GM23338 (cell line): Measurements from ENCODE around the gene FAR1.

Source experiments
- CREB1 ChIP-seq: fragments of 250-450 bp; sonication (Bioruptor Pico); IDR thresholded peaks from 2 replicates; pipeline ENCODE4 v1.5.0; 2020; ENCODE audit warnings: low read depth, mild to moderate bottlenecking, moderate library complexity
- CTCF ChIP-seq, 2 experiments: fragments of 200-600 bp in 1 of 2; sonication (generic) in 1 of 2; conservative IDR thresholded peaks; 2 replicates each; pipeline versions ENCODE4 v1.5.1 to v1.6.1; 2016 to 2017; ENCODE audit warnings: antibody characterized with exemption in 2 of 2, low read depth in 2 of 2, mild to moderate bottlenecking in 2 of 2, moderate library complexity in 1 of 2
- ETS1 ChIP-seq: IDR thresholded peaks from 2 replicates; pipeline ENCODE4 v1.6.1; 2016; ENCODE audit warnings: antibody characterized with exemption
- EZH2 ChIP-seq: fragments of 200-600 bp; sonication (generic); IDR thresholded peaks from one replicate; pipeline ENCODE4 v1.8.0; 2017; ENCODE audit warnings: antibody characterized with exemption, mild to moderate bottlenecking, low read depth; ENCODE audit not compliant: unreplicated experiment
- EZH2phosphoT487 ChIP-seq: fragments of 200-600 bp; sonication (generic); IDR thresholded peaks from one replicate; pipeline ENCODE4 v1.8.1; 2018; ENCODE audit warnings: antibody characterized with exemption; ENCODE audit not compliant: unreplicated experiment
- JUNB ChIP-seq: IDR thresholded peaks from one replicate; pipeline ENCODE4 v1.6.1; 2016; ENCODE audit warnings: antibody characterized with exemption; ENCODE audit not compliant: unreplicated experiment
- POLR2AphosphoS5 ChIP-seq: IDR thresholded peaks from 2 replicates; pipeline ENCODE4 v1.6.1; 2016; ENCODE audit warnings: antibody characterized with exemption, low read depth
- REST ChIP-seq: IDR thresholded peaks from one replicate; pipeline ENCODE4 v1.6.1; 2018; ENCODE audit warnings: antibody characterized with exemption; ENCODE audit not compliant: unreplicated experiment
- STAT1 ChIP-seq: IDR thresholded peaks from one replicate; pipeline ENCODE4 v1.6.1; 2016; ENCODE audit warnings: antibody characterized with exemption; ENCODE audit not compliant: unreplicated experiment
- ZNF114 ChIP-seq: fragments of 250-450 bp; sonication (Bioruptor Pico); IDR thresholded peaks from 2 replicates; pipeline ENCODE4 v1.5.0; 2020; ENCODE audit warnings: mild to moderate bottlenecking, moderate library complexity
- ZNF331 ChIP-seq: fragments of 250-450 bp; sonication (Bioruptor Pico); IDR thresholded peaks from 2 replicates; pipeline ENCODE4 v1.5.0; 2020; ENCODE audit warnings: low read depth, mild to moderate bottlenecking, moderate library complexity

- TF ChIP-seq CTCF (conservative IDR thresholded peaks at IDR 0.05; ENCODE audit: low read depth in 2 of 2) (no peak), REST (no peak), POLR2AphosphoS5 (no peak), EZH2phosphoT487 (no peak), EZH2 (no peak), STAT1 (no peak), ZNF331 (CRISPR knock-in tag) (no peak), JUNB (no peak), ETS1 (no peak), CREB1 (CRISPR knock-in tag) (no peak), ZNF114 (CRISPR knock-in tag) (no peak)
Observed at GRCh38 chr11:13761716-13762115, 93.2 kb downstream of the FAR1 start.
